ENCODE measurements around the gene TSPAN33.
"Not testable (repeated sequence)": the region's sequence is repeated elsewhere in the genome, so short reads cannot be mapped to it uniquely, and the experiment has no call there.

The TSPAN33 gene

GRCh38 chr7:129144095-129144833, at the start of gene TSPAN33:
Gene TSPAN33, plus strand, starts transcription at chr7:129144707. Its CDS starts 274 bp downstream, at chr7:129144981.
- no peaks in the 10 kb centered on the region for H3K36me3 Mint-ChIP-seq (ENCODE audit: low read depth)
- H3K4me1 Mint-ChIP-seq (ENCODE audit: low read depth): peaks cover 25% of the 10 kb centered on the region
- no peaks in the 10 kb centered on the region for H3K9me3 Mint-ChIP-seq
- H3K27me3 Mint-ChIP-seq: peaks cover 20% of the 10 kb centered on the region
- H3K4me3 Mint-ChIP-seq: peak within 1 kb of the TSS; percentile 90
- H3K27ac Mint-ChIP-seq: peak within 1 kb of the TSS; percentile 81

- H3K4me3 Mint-ChIP-seq: no peak overlapping the region
- H3K27me3 Mint-ChIP-seq: peaks cover 3% of the 10 kb centered on the region
- H3K27ac Mint-ChIP-seq: peak overlapping the region; percentile 1
- H3K4me1 Mint-ChIP-seq (ENCODE audit: low read depth): peaks cover 17% of the 10 kb centered on the region
- no peaks in the 10 kb centered on the region for H3K36me3 Mint-ChIP-seq (ENCODE audit: low read depth)
- no peaks in the 10 kb centered on the region for H3K9me3 Mint-ChIP-seq
Measured at GRCh38 chr7:129095258-129095657, 49.2 kb upstream of the TSPAN33 start.

GRCh38 chr7:129098409-129099084, 46.0 kb upstream of the TSPAN33 start:
- H3K9me3 Mint-ChIP-seq: no peaks in the 10 kb centered on the region
- no peak overlapping the region for H3K4me3 Mint-ChIP-seq

GRCh38 chr7:129100827-129101166, 43.7 kb upstream of the TSPAN33 start:
- no peaks in the 10 kb centered on the region for H3K4me1 Mint-ChIP-seq (ENCODE audit: low read depth)
- H3K4me3 Mint-ChIP-seq: no peak overlapping the region
- H3K27me3 Mint-ChIP-seq: no peaks in the 10 kb centered on the region
- no peaks in the 10 kb centered on the region for H3K36me3 Mint-ChIP-seq (ENCODE audit: low read depth)
- no peaks in the 10 kb centered on the region for H3K9me3 Mint-ChIP-seq
- H3K27ac Mint-ChIP-seq: no peak overlapping the region

More at GRCh38 chr7:129098409-129099084, 46.0 kb upstream of the TSPAN33 start:
- H3K27me3 Mint-ChIP-seq: no peaks in the 10 kb centered on the region
- no peaks in the 10 kb centered on the region for H3K36me3 Mint-ChIP-seq (ENCODE audit: low read depth)
- H3K4me1 Mint-ChIP-seq (ENCODE audit: low read depth): peaks cover 8% of the 10 kb centered on the region
- peak overlapping the region; percentile 1 for H3K27ac Mint-ChIP-seq

- no peak overlapping the region for H3K27ac Mint-ChIP-seq
- no peaks in the 10 kb centered on the region for H3K4me1 Mint-ChIP-seq (ENCODE audit: low read depth)
- H3K9me3 Mint-ChIP-seq: no peaks in the 10 kb centered on the region
- no peak overlapping the region for H3K4me3 Mint-ChIP-seq
- H3K36me3 Mint-ChIP-seq (ENCODE audit: low read depth): no peaks in the 10 kb centered on the region
- no peaks in the 10 kb centered on the region for H3K27me3 Mint-ChIP-seq
Measured at GRCh38 chr7:129101746-129102145, 42.8 kb upstream of the TSPAN33 start.

- H3K27me3 Mint-ChIP-seq: no peaks in the 10 kb centered on the region
- H3K36me3 Mint-ChIP-seq (ENCODE audit: low read depth): no peaks in the 10 kb centered on the region
- no peak overlapping the region for H3K4me3 Mint-ChIP-seq
- no peak overlapping the region for H3K27ac Mint-ChIP-seq
- no peaks in the 10 kb centered on the region for H3K4me1 Mint-ChIP-seq (ENCODE audit: low read depth)
- H3K9me3 Mint-ChIP-seq: no peaks in the 10 kb centered on the region
Measured at GRCh38 chr7:129103561-129104324, 40.8 kb upstream of the TSPAN33 start.

GRCh38 chr7:129108581-129108980, 35.9 kb upstream of the TSPAN33 start:
- Mint-ChIP-seq H3K36me3 (ENCODE audit: low read depth) (no peaks in the 10 kb centered on the region), H3K4me3 (no peak overlapping the region), H3K9me3 (no peaks in the 10 kb centered on the region), H3K27me3 (no peaks in the 10 kb centered on the region), H3K27ac (no peak overlapping the region), H3K4me1 (ENCODE audit: low read depth) (no peaks in the 10 kb centered on the region)

- H3K4me3 Mint-ChIP-seq: no peak overlapping the region
Measured at GRCh38 chr7:129110258-129110981, 34.1 kb upstream of the TSPAN33 start.

GRCh38 chr7:129110982-129111376, 33.5 kb upstream of the TSPAN33 start:
- Mint-ChIP-seq H3K27me3 (no peaks in the 10 kb centered on the region), H3K4me3 (no peak overlapping the region), H3K27ac (no peak overlapping the region), H3K36me3 (ENCODE audit: low read depth) (no peaks in the 10 kb centered on the region), H3K9me3 (no peaks in the 10 kb centered on the region), H3K4me1 (ENCODE audit: low read depth) (no peaks in the 10 kb centered on the region)

More at GRCh38 chr7:129110258-129110981, 34.1 kb upstream of the TSPAN33 start:
- Mint-ChIP-seq H3K36me3 (ENCODE audit: low read depth) (no peaks in the 10 kb centered on the region), H3K4me1 (ENCODE audit: low read depth) (no peaks in the 10 kb centered on the region), H3K27me3 (no peaks in the 10 kb centered on the region), H3K27ac (no peak overlapping the region), H3K9me3 (no peaks in the 10 kb centered on the region)

GRCh38 chr7:129115676-129116075, 28.8 kb upstream of the TSPAN33 start:
- Mint-ChIP-seq H3K36me3 (ENCODE audit: low read depth) (peaks cover 1% of the 10 kb centered on the region), H3K4me1 (ENCODE audit: low read depth) (no peaks in the 10 kb centered on the region), H3K4me3 (no peak overlapping the region), H3K27me3 (no peaks in the 10 kb centered on the region), H3K27ac (no peak overlapping the region), H3K9me3 (peaks cover 1% of the 10 kb centered on the region)

GRCh38 chr7:129118182-129118581, 26.3 kb upstream of the TSPAN33 start:
- Mint-ChIP-seq H3K4me1 (ENCODE audit: low read depth) (peaks cover 20% of the 10 kb centered on the region), H3K27me3 (no peaks in the 10 kb centered on the region), H3K4me3 (no peak overlapping the region), H3K9me3 (peaks cover 10% of the 10 kb centered on the region), H3K27ac (no peak overlapping the region), H3K36me3 (ENCODE audit: low read depth) (peaks cover 15% of the 10 kb centered on the region)

GRCh38 chr7:129118976-129119375, 25.5 kb upstream of the TSPAN33 start:
- H3K36me3 Mint-ChIP-seq (ENCODE audit: low read depth): peaks cover 15% of the 10 kb centered on the region
- H3K9me3 Mint-ChIP-seq: peaks cover 10% of the 10 kb centered on the region
- no peak overlapping the region for H3K27ac Mint-ChIP-seq
- peaks cover 26% of the 10 kb centered on the region for H3K4me1 Mint-ChIP-seq (ENCODE audit: low read depth)
- H3K4me3 Mint-ChIP-seq: no peak overlapping the region
- H3K27me3 Mint-ChIP-seq: no peaks in the 10 kb centered on the region

- Mint-ChIP-seq H3K4me1 (ENCODE audit: low read depth) (peaks cover 29% of the 10 kb centered on the region), H3K9me3 (peaks cover 10% of the 10 kb centered on the region), H3K27ac (peak overlapping the region; percentile 51), H3K36me3 (ENCODE audit: low read depth) (peaks cover 15% of the 10 kb centered on the region)
- not testable (repeated sequence) for H3K4me3 Mint-ChIP-seq, H3K27me3 Mint-ChIP-seq
Measured at GRCh38 chr7:129121501-129122077, 22.9 kb upstream of the TSPAN33 start.

GRCh38 chr7:129122078-129122750, 22.3 kb upstream of the TSPAN33 start:
- Mint-ChIP-seq H3K9me3 (peaks cover 10% of the 10 kb centered on the region), H3K27ac (peak overlapping the region; percentile 85), H3K36me3 (ENCODE audit: low read depth) (peaks cover 15% of the 10 kb centered on the region), H3K27me3 (no peaks in the 10 kb centered on the region), H3K4me3 (no peak overlapping the region), H3K4me1 (ENCODE audit: low read depth) (peaks cover 29% of the 10 kb centered on the region)

All from stimulated activated naive CD8-positive, alpha-beta T cell treated with anti-CD3 and anti-CD28 coated beads, Interleukin-15, Interleukin-2, amounts not matched to agents 100 ng/mL and 50 ng/mL, for 24 hours (primary cell).